NB4 (cell line): ENCODE data around the gene ARHGEF5.

Experiments used
- MYC ChIP-seq: IDR thresholded peaks from 2 replicates; pipeline ENCODE4 v1.6.1; 2011; ENCODE audit warnings: low read depth, low read length
- POLR2A ChIP-seq: IDR thresholded peaks from 2 replicates; pipeline ENCODE4 v1.6.1; 2011; ENCODE audit warnings: mild to moderate bottlenecking; ENCODE audit not compliant: insufficient read length; ENCODE audit errors: extremely low read depth
- TF ChIP-seq, protein P1 (sequence below): IDR thresholded peaks from one replicate; pipeline ENCODE4 v1.5.1; 2012; ENCODE audit warnings: low read depth, low read length
- TF ChIP-seq, protein P2 (sequence below): IDR thresholded peaks from 2 replicates; pipeline ENCODE4 v1.6.1; 2011; ENCODE audit warnings: low read depth, low read length

DNA sequence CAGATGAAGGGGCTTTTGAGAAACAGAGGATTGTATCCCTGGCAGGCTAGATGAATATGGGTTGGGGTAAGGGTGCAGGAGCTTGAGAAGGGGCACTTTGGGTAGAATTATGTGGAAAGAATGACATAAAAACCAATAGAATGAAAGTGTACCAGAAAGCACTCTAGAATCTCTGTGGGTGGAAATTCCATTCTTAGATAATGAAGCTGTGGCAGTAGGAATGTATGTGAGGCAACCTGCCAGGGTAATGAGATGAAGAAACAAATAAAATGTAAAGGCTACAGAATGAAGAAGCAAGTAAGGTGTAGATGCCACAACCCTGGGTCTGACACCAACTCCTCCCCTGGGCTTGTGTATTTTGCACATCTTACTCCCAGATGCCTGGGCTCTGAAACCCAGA lies 31.5 kb downstream of the ARHGEF5 start:
- TF ChIP-seq, protein P1, sequence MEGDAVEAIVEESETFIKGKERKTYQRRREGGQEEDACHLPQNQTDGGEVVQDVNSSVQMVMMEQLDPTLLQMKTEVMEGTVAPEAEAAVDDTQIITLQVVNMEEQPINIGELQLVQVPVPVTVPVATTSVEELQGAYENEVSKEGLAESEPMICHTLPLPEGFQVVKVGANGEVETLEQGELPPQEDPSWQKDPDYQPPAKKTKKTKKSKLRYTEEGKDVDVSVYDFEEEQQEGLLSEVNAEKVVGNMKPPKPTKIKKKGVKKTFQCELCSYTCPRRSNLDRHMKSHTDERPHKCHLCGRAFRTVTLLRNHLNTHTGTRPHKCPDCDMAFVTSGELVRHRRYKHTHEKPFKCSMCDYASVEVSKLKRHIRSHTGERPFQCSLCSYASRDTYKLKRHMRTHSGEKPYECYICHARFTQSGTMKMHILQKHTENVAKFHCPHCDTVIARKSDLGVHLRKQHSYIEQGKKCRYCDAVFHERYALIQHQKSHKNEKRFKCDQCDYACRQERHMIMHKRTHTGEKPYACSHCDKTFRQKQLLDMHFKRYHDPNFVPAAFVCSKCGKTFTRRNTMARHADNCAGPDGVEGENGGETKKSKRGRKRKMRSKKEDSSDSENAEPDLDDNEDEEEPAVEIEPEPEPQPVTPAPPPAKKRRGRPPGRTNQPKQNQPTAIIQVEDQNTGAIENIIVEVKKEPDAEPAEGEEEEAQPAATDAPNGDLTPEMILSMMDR: no peak
- no peak for TF ChIP-seq POLR2A
- TF ChIP-seq, protein P2, sequence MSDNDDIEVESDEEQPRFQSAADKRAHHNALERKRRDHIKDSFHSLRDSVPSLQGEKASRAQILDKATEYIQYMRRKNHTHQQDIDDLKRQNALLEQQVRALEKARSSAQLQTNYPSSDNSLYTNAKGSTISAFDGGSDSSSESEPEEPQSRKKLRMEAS: no peak
- no peak for TF ChIP-seq MYC
